ENCODE measurements around the gene ARID3B.
"Not testable (repeated sequence)": the region's sequence is repeated elsewhere in the genome, so short reads cannot be mapped to it uniquely, and the experiment has no call there.

ARID3B gene

DNA sequence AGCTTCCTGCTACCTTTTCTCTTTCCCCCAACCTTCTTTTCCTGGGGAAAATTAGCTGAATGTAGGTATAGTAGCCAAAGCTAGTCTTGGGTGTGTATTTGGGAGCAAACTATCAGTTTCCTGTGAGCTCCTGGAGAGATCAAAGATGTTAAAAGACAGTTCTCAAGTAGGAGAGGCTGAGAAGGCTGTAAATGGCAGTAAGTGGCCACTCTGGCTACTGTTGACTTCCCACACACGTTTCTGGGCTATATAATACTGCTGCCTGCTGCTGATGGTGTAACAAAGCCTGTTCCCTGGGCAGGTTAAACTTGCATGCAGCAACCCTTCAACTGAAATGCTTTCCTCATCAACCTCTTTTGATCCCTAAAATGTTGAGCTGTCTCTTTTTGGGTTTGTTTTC, 27.6 kb downstream of the ARID3B start:
- DNase-seq (ENCODE audit: low read depth, low spot score): no peak

DNA sequence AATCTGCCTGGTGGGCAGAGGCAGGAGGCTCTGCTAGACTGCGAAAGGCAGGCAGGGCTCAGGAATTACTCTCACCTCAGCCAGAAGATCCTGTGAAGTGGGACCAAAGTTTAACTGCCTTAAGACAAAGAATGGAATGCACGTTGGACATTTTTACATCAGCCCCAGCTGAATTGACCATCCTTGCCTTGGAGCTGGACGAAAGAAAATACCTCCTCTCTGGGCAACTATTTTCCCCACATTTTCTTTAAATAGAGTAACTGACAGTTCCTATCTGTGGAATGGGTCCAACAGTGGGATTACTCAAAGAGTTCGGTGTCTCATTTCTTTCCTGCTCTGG, 28.7 kb downstream of the ARID3B start:
- DNase-seq (ENCODE audit: low read depth, low spot score): no peak

- no peak for DNase-seq (ENCODE audit: low read depth, low spot score)
These were observed 30.2 kb downstream of the ARID3B start for GRCh38 chr15:74571191-74571590.

DNA sequence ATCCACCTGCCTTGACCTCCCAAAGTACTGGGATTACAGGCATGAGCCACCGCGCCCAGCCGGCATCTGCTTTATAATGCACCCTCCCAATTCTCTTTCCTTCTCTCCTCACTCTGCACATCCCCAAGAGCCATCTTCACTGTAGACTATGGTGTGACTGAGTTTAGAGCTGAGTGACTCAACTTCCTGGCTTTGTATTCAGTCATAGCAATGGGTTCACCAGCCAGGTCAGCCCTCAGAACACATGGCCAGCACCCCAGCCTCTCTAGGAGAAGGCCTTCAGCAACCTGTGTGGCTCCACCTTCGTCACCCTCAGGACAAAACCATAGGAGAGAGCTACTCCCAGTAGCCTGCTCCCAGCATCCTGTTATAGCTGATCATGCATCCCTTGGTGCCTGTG, 33.0 kb downstream of the ARID3B start:
- DNase-seq (ENCODE audit: low read depth, low spot score): no peak

DNA sequence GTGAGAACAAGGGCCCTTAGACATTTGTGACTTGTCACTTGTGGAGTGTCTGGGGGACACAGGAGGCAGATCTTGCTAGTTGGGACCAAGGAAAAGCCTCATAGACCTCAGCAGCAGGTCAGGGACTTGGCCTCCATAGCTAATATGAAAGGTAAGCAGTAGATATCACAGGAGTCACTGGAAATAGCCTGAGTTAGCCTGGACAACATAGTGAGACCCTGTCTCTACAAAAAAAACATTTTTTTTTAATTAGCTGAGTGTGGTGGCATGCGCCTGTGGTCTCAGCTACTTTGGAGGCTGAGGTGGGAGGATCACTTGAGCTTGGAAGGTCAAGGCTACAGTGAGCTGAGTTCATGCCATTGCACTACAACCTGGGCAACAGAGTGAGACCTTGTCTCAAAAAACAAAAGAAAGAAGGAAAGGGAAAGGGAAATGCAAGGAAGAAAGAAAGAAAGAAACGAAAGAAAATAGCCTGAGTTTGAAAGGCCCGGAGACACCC, 37.5 kb downstream of the ARID3B start:
- DNase-seq (ENCODE audit: low read depth, low spot score): no peak

DNA sequence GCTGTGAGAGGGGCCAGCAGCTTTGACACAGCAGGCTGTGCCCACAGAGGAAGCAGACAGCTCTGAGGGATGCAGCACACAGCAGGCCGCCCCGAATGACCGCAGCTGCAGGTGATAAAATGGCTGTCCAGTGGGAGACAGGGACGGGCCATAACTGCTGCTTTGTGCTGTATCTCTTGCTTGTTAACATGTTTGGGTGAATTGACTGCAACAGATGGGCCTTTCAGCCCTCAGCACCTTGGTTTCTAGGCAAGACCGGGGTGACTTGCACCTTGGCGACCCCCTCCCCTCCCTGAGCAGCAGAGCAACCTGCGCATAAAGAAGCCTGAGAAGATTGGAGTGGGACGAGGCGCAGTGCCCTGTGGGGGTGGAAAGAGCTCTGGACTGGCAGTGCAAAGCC, 38.0 kb downstream of the ARID3B start:
- DNase-seq (ENCODE audit: low read depth, low spot score): no peak

- no peak for DNase-seq (ENCODE audit: low read depth, low spot score)
These were observed 39.7 kb downstream of the ARID3B start for GRCh38 chr15:74580538-74581350.

DNA sequence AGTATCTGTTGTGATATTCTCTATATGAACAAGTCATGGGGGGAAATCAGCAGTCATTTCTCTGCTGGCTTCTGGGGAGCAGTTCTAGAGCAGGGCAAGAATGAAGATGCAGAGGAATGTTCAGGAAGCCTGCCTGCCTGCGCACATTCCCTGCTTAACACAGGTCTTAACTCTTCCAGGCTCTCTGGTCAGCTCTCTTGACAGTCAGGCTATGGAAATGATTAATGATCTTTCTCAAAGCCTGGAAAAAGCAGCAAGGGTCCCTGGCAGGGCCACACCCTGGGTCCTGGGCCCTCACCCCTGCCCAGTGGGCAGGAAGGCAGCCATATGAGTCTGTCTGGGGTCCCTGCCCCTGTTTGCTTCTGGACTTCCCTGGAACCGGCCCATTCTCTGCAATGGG, 43.2 kb downstream of the ARID3B start:
- no peak for DNase-seq (ENCODE audit: low read depth, low spot score)

DNA sequence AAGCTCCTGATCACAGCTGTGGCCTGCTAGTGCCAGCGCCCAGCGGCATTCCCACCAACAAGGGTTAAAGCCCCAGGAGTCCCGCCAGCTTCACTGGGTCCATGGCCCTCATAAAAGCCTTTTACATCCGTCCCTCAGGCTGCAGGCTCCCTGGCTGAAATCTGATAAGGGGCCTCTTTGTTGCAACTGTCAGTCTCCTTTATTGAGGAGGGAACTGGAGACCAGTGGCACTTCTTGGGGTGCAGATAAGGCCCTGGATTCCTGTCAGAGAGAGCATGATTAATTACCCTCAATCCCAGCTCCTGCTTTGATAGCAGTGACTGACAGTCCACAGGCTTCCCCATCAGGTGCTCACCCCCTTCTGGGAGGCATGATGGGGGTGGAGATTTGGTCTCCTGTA, 43.8 kb downstream of the ARID3B start:
- no peak for DNase-seq (ENCODE audit: low read depth, low spot score)

DNA sequence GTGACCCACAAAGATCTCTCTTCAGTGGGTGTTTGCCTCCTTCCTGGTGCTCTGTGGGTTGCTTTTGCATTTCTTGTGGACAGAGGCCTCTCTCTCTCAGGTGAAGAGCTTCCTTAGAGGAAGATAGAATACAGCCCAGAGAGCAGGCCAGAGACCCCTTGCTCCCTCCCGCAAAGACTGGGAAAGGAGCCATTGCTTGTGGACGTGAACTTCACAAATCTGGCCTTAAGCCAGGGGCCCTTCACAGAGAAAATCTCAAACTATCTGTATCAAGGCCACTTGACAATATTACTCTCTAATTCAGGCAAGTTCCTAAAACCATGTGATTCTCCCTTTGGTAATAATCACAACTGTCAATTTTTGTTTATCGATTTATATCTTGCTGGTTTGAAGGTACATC, 44.2 kb downstream of the ARID3B start:
- no peak for DNase-seq (ENCODE audit: low read depth, low spot score)

- DNase-seq (ENCODE audit: low read depth, low spot score): no peak
These were observed 44.8 kb downstream of the ARID3B start for GRCh38 chr15:74585857-74586256.

GRCh38 chr15:74589826-74590225, 48.8 kb downstream of the ARID3B start:
- no peak for DNase-seq (ENCODE audit: low read depth, low spot score)

- no peak for DNase-seq (ENCODE audit: low read depth, low spot score)
These were observed 51.2 kb downstream of the ARID3B start for GRCh38 chr15:74592222-74592621.

- DNase-seq (ENCODE audit: low read depth, low spot score): no peak
These were observed 52.1 kb downstream of the ARID3B start for GRCh38 chr15:74593122-74593521.

DNA sequence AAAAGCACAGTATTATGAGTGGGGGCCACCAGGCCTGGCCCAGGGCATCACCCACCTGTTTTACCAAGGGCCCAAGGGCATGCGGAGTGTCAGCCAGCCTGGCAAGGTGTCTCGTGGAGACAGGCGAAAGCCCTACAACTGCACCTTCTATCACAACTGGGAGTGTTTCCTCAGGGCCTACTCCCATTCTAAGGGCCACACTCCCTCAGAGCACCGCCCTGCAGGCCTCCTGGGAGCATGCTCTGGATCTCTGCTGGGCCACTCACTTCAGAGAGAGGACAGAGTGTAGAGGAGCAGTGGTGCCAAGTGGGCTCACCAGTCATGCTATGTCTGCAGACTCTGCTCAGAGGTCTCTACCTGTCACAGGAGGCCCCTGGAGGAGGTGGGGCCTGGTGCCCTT, 53.4 kb downstream of the ARID3B start:
- DNase-seq (ENCODE audit: low read depth, low spot score): no peak

GRCh38 chr15:74595271-74595670, 54.3 kb downstream of the ARID3B start:
- no peak for DNase-seq (ENCODE audit: low read depth, low spot score)

DNA sequence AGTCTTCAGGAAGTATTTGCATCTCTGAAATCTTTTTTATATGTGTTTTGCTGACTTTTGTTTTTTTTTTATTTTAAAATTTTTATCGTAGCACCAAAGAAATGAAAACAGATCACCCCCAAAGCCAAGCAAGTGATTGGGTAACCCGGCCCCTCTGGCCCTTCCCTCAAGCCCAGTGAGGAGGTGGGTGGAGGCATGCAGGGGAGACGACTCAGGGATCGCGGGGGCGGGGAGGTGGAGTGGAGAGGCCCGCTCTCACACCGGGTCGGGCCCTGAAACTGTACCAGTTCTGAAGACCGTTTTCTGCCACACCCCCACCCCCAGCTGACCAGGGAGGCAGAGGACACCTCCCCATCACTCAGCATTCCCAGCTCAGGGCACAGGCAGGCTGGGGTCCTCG, 55.7 kb downstream of the ARID3B start:
- not testable (repeated sequence) for DNase-seq (ENCODE audit: low read depth, low spot score)

- DNase-seq (ENCODE audit: low read depth, low spot score): not testable (repeated sequence)
These were observed 56.2 kb downstream of the ARID3B start for GRCh38 chr15:74597146-74597705.

- DNase-seq (ENCODE audit: low read depth, low spot score): peak; percentile 64
These were observed 57.3 kb downstream of the ARID3B start for GRCh38 chr15:74598126-74598842.

- DNase-seq (ENCODE audit: low read depth, low spot score): no peak
These were observed 58.1 kb downstream of the ARID3B start for GRCh38 chr15:74599156-74599555.

DNA sequence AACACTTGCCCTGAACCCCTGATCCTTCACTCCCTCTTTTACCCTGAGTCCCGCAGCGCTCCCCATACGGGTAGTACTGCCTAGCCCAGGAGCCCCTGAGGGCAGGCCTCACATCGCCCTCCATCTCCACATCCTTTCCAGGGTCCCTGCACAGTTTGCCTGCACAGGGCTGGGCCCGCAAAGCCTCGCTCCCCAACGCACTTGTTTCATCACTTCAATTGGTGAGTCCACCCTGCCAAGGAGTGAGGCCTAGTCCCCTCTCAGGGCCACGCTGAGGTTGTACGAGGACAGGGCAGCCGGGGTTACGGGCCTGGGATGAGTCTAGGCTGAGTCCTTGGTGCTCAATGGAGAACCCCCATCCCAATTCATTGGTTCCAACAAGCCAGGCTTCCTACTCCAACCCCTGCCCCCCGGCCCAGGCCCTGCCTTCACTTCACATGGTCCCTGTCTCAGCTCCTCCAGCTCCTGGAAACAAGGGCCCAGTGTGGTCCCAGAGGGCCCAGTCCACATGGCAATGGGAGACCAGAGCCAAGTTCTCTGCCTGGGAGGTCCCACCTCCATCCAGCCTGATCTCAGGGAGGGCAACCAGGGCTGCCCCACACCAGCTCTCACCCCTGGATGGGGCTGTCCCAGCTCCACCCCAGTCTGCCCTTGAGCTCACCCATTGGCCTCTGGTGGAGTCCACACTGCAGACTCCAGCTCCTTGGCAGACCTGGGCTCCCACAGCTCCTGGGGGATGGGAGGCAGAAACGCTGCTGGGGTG, 62.2 kb downstream of the ARID3B start:
- no peak for DNase-seq (ENCODE audit: low read depth, low spot score)

All from smooth muscle cell of the brain vasculature (primary cell).